Activated B cell treated with CpG ODN at 0.5 μM for 24 hours (primary cell): ENCODE measurements around the gene HDC. TPM values are rescaled to one million over a fixed set of nuclear protein-coding genes. Genes with fewer than 3 reads are reported as not detected.

Experiments used
- ATAC-seq: fragments of 200-7000 bp; cut with Tn5 transposase; one replicate; pipeline ENCODE4 v1.10.0; 2021; ENCODE audit warnings: low read depth, mild to moderate bottlenecking, moderate library complexity
- CTCF ChIA-PET: fragments of 350-600 bp; sonication (Branson Sonifier 250); formaldehyde crosslinking; loops from one replicate; lab custom pipeline; 2021; ENCODE audit warnings: antibody characterized with exemption; lab: Charles Lee
- POLR2A ChIA-PET: fragments of 350-600 bp; sonication (Branson Sonifier 250); formaldehyde crosslinking; loops from one replicate; lab custom pipeline; 2021; ENCODE audit warnings: antibody characterized with exemption; lab: Charles Lee
- DNase-seq: peaks from one replicate; pipeline ENCODE4 v3.0.0; 2022
- H3K27ac Mint-ChIP-seq: one replicate; pipeline ENCODE4 v1.8.0; 2020; ENCODE audit warnings: mixed read lengths
- H3K27me3 Mint-ChIP-seq: one replicate; pipeline ENCODE4 v1.8.0; 2021; ENCODE audit warnings: mixed read lengths
- H3K36me3 Mint-ChIP-seq: one replicate; pipeline ENCODE4 v1.8.0; 2021; ENCODE audit warnings: low read depth, mixed read lengths
- H3K4me1 Mint-ChIP-seq: one replicate; pipeline ENCODE4 v1.8.0; 2021; ENCODE audit warnings: mixed read lengths
- H3K4me3 Mint-ChIP-seq: one replicate; pipeline ENCODE4 v1.8.0; 2020; ENCODE audit warnings: mild to moderate bottlenecking, mixed read lengths
- H3K9me3 Mint-ChIP-seq: one replicate; pipeline ENCODE4 v1.8.0; 2020; ENCODE audit warnings: mixed read lengths
- CTCF ChIP-seq: fragments of 200-600 bp; IDR thresholded peaks from one replicate; pipeline ENCODE4 v1.8.0; 2022; ENCODE audit warnings: antibody characterized with exemption, mild to moderate bottlenecking
- intact Hi-C: fragments of 100-400 bp; cut with micrococcal nuclease; formaldehyde crosslinking; loops from one replicate; pipeline ENCODE4 v1.15.1; 2024
- total RNA-seq: library from RNA; stranded (reverse); gene quantifications from 2 replicates; pipeline ENCODE4 v1.2.3, GENCODE V29; 2022

HDC gene
- total RNA-seq, 1 donor from 2014 or later, result not detected

- H3K36me3 Mint-ChIP-seq, result no peaks in the 10 kb centered on the region
- ATAC-seq (no peak), DNase-seq (no peak)
- intact Hi-C loops, result no loop called here
- peaks cover 8% of the 10 kb centered on the region for H3K4me1 Mint-ChIP-seq
- TF ChIP-seq CTCF, result no peak
- ChIA-PET CTCF (no interaction called here), POLR2A (no interaction called here)
- H3K27ac Mint-ChIP-seq, result no peak overlapping the region
- no peaks in the 10 kb centered on the region for H3K27me3 Mint-ChIP-seq
- no peaks in the 10 kb centered on the region for H3K9me3 Mint-ChIP-seq
- no peak overlapping the region for H3K4me3 Mint-ChIP-seq
These were observed 7.6 kb downstream of the HDC start for GRCh38 chr15:50257924-50258323.

GRCh38 chr15:50257332-50257731 is 8.2 kb downstream of the HDC start:
- Mint-ChIP-seq H3K36me3 (no peaks in the 10 kb centered on the region), H3K27ac (no peak overlapping the region), H3K4me1 (peaks cover 5% of the 10 kb centered on the region), H3K4me3 (no peak overlapping the region), H3K9me3 (no peaks in the 10 kb centered on the region), H3K27me3 (no peaks in the 10 kb centered on the region)
- no peak for TF ChIP-seq CTCF
- intact Hi-C loops, result no loop called here
- ChIA-PET POLR2A (no interaction called here), CTCF (no interaction called here)
- no peak for DNase-seq
- ATAC-seq, result no peak

- Mint-ChIP-seq H3K27ac (no peak overlapping the region), H3K4me1 (peaks cover 5% of the 10 kb centered on the region), H3K36me3 (no peaks in the 10 kb centered on the region), H3K4me3 (no peak overlapping the region), H3K27me3 (no peaks in the 10 kb centered on the region), H3K9me3 (no peaks in the 10 kb centered on the region)
- intact Hi-C loops, result no loop called here
- no peak for DNase-seq
- POLR2A ChIA-PET, result no interaction called here
- CTCF ChIA-PET, result no interaction called here
- no peak for TF ChIP-seq CTCF
- ATAC-seq, result no peak
These were observed 9.1 kb downstream of the HDC start for GRCh38 chr15:50256188-50257041.

- Mint-ChIP-seq H3K4me1 (peaks cover 7% of the 10 kb centered on the region), H3K4me3 (no peak overlapping the region), H3K27ac (no peak overlapping the region), H3K36me3 (no peaks in the 10 kb centered on the region), H3K27me3 (no peaks in the 10 kb centered on the region), H3K9me3 (no peaks in the 10 kb centered on the region)
- no peak for ATAC-seq
- POLR2A ChIA-PET, result interaction anchor here (0.6 kb wide), 1 partner anchor 51 kb away, joined by 4 read pairs; no protein-coding TSS in a partner anchor
- no peak for TF ChIP-seq CTCF
- intact Hi-C loops, result no loop called here
- CTCF ChIA-PET, result no interaction called here
- no peak for DNase-seq
These were observed 13.0 kb downstream of the HDC start for GRCh38 chr15:50252556-50252955.

- Mint-ChIP-seq H3K36me3 (no peaks in the 10 kb centered on the region), H3K4me3 (no peak overlapping the region), H3K27me3 (no peaks in the 10 kb centered on the region), H3K27ac (no peak overlapping the region), H3K9me3 (no peaks in the 10 kb centered on the region), H3K4me1 (peaks cover 9% of the 10 kb centered on the region)
- ATAC-seq (no peak), DNase-seq (no peak)
- POLR2A ChIA-PET, result no interaction called here
- TF ChIP-seq CTCF, result no peak
- intact Hi-C loops, result no loop called here
- CTCF ChIA-PET, result no interaction called here
These were observed 13.8 kb downstream of the HDC start for GRCh38 chr15:50251638-50252182.
